Measurements from ENCODE around the gene ZMYND8. TPM values are rescaled to one million over a fixed set of nuclear protein-coding genes. Genes with fewer than 3 reads are reported as not detected.

The ZMYND8 gene
- total RNA-seq, 3 donors from 2014 or later (not counting 1 experiment from before 2014, with no cell fraction given) = 57.6 to 72.6 (median 69.8) TPM

DNA sequence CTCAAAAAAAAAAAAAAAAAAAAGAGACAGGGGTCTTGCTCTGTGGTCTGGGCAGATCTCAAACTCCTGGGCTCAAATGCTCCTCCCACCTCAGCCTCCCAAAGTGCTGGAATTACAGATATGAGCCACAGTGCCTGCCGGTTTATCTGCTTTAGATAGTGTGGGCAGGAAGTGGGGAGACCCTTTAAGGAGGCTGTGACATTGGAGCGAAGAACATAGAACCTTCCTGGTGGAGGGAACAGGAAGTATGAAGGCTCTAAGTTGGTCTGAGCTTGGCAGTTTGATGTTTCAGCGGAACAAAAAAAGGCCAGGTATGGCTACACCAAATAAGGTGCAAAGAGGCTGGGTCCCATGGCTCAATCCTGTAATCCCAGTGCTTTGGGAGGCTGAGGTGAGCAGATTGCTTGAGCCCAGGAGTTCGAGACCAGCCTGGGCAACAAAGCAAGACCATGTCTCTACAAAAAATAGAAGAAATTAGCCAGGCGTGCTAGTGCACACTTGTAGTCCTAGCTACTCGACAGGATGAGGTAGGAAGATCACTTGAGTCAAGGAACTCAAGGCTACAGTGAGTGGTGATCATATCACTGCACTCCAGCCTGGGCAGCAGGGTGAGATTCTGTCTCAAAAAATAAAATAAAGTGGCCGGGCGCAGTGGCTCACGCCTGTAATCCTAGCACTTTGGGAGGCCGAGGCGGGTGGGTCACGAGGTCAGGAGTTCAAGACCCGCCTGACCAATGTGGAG lies 8.7 kb upstream of the ZMYND8 start:
- DNase-seq = peak in 1 of 2 donors; percentile 17
- TF ChIP-seq CTCF (IDR thresholded peaks at IDR 0.05) = no peak
- no peaks in the 10 kb centered on the region for H3K36me3 ChIP-seq (ENCODE audit: control insufficient read depth, insufficient read depth, low read length)
- peaks cover 10% of the 10 kb centered on the region for H3K4me1 ChIP-seq (ENCODE audit: control insufficient read depth, insufficient read depth, low read length)
- no peaks in the 10 kb centered on the region for H3K27me3 ChIP-seq (ENCODE audit: control insufficient read depth, insufficient read depth, low read length)
- intact Hi-C loops (cut with micrococcal nuclease) = no loop called here
- H3K36me3 Mint-ChIP-seq = no peaks in the 10 kb centered on the region
- no peak overlapping the region for H3K27ac Mint-ChIP-seq
- ATAC-seq = no peak
- 75% methylated on average over 13 of the region's 13 CpGs for WGBS (ENCODE audit: insufficient coverage)
- no peaks in the 10 kb centered on the region for H3K9me3 ChIP-seq (ENCODE audit: control insufficient read depth, insufficient read depth, low read length)
- no peak overlapping the region for H3K4me3 ChIP-seq (ENCODE audit: low read length)
- H3K9me3 Mint-ChIP-seq = no peaks in the 10 kb centered on the region
- no peak overlapping the region for H3K27ac ChIP-seq (ENCODE audit: low read length)
- no peaks in the 10 kb centered on the region for H3K27me3 Mint-ChIP-seq (ENCODE audit: low read depth in 2 of 2)
- peaks cover 14 to 19% of the 10 kb centered on the region in 2 donors for H3K4me1 Mint-ChIP-seq
- no peak overlapping the region for H3K4me3 Mint-ChIP-seq

DNA sequence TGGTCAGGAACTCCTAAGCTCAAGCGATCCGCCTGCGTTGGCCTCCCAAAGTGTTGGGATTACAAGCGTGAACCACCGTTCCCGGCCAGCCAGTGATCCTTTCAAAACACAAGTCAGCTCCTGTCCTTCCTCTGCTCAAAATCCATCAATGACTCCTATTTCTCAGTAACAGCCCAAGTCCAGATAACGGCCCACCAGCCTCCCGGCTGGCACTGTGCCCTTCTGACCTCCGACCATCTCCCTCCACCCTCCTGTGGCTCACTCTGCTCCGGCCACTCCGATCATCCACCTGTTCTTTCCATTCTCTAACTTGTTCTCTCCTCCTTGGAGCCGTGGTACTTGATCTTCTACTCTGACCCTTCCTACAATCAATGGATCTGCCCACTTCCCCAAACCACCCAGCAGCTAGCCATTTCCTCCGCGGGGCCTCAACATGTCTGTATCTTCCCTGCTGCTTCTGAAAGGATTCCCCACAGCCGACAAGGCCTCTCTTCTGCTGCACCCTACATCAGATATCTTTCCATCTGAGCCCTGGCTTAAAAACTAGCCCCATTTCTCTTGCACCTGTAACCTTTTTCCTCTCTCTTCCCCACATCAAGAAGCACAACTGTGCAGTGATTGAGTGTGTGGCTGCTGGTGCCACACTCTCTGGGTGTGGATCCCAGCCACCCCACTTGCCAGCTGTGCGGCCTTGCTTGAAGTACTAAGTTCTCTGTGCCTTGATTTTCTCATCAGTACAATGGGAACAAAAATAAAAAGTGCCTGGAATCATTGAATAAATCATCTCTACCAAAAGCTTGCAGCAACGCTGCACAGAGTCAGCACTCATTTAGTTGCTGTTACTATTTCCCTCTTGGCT lies 6.1 kb upstream of the ZMYND8 start:
- no peak overlapping the region for H3K4me3 Mint-ChIP-seq
- no peaks in the 10 kb centered on the region for H3K9me3 ChIP-seq (ENCODE audit: control insufficient read depth, insufficient read depth, low read length)
- no peak overlapping the region for H3K27ac Mint-ChIP-seq
- ATAC-seq (no peak), DNase-seq (peak in 1 of 2 donors; percentile 11)
- no peaks in the 10 kb centered on the region for H3K36me3 Mint-ChIP-seq
- no peaks in the 10 kb centered on the region for H3K27me3 ChIP-seq (ENCODE audit: control insufficient read depth, insufficient read depth, low read length)
- no peaks in the 10 kb centered on the region for H3K36me3 ChIP-seq (ENCODE audit: control insufficient read depth, insufficient read depth, low read length)
- TF ChIP-seq CTCF (IDR thresholded peaks at IDR 0.05) = no peak
- H3K9me3 Mint-ChIP-seq = no peaks in the 10 kb centered on the region
- WGBS (ENCODE audit: insufficient coverage) = 82% methylated on average over 17 of the region's 17 CpGs
- intact Hi-C loops (cut with micrococcal nuclease) = no loop called here
- no peaks in the 10 kb centered on the region for H3K27me3 Mint-ChIP-seq (ENCODE audit: low read depth in 2 of 2)
- H3K4me1 Mint-ChIP-seq = peaks cover 20 to 22% of the 10 kb centered on the region in 2 donors
- no peak overlapping the region for H3K4me3 ChIP-seq (ENCODE audit: low read length)
- H3K4me1 ChIP-seq (ENCODE audit: control insufficient read depth, insufficient read depth, low read length) = peaks cover 30% of the 10 kb centered on the region
- no peak overlapping the region for H3K27ac ChIP-seq (ENCODE audit: low read length)

GRCh38 chr20:47361057-47361915 lies 4.8 kb upstream of the ZMYND8 start:
- peak overlapping the region; percentile 69 to 72 for H3K27ac Mint-ChIP-seq
- Histone ChIP-seq H3K36me3 (ENCODE audit: control insufficient read depth, insufficient read depth, low read length) (no peaks in the 10 kb centered on the region), H3K27ac (ENCODE audit: low read length) (no peak overlapping the region), H3K27me3 (ENCODE audit: control insufficient read depth, insufficient read depth, low read length) (no peaks in the 10 kb centered on the region), H3K4me3 (ENCODE audit: low read length) (no peak overlapping the region), H3K9me3 (ENCODE audit: control insufficient read depth, insufficient read depth, low read length) (no peaks in the 10 kb centered on the region), H3K4me1 (ENCODE audit: control insufficient read depth, insufficient read depth, low read length) (peaks cover 43% of the 10 kb centered on the region)
- no peak overlapping the region for H3K4me3 Mint-ChIP-seq
- peaks cover 20 to 33% of the 10 kb centered on the region in 2 donors for H3K4me1 Mint-ChIP-seq
- 83% methylated on average over 17 of the region's 18 CpGs for WGBS (ENCODE audit: insufficient coverage)
- H3K9me3 Mint-ChIP-seq = no peaks in the 10 kb centered on the region
- TF ChIP-seq CTCF (IDR thresholded peaks at IDR 0.05) = no peak
- ATAC-seq (no peak), DNase-seq (no peak)
- intact Hi-C loops (cut with micrococcal nuclease) = no loop called here
- no peaks in the 10 kb centered on the region for H3K36me3 Mint-ChIP-seq
- H3K27me3 Mint-ChIP-seq (ENCODE audit: low read depth in 2 of 2) = no peaks in the 10 kb centered on the region
